Upper lobe of left lung (tissue), 6 donors: ENCODE data around the gene PAPOLG. TPM values are rescaled to one million over a fixed set of nuclear protein-coding genes. Genes with fewer than 3 reads are reported as not detected.

ENCODE experiments used
- ATAC-seq, 2 donors: fragments of 200-7000 bp; cut with Tn5 transposase; one replicate each; pipeline ENCODE4 v1.9.1; 2022; ENCODE audit warnings: mild to moderate bottlenecking in 2 of 2, moderate library complexity in 2 of 2; ENCODE audit not compliant: low FRiP score in 2 of 2
- DNase-seq, 2 donors: peaks; one replicate each; pipeline ENCODE4 v3.0.0-alpha.2; 2019 to 2020
- H3K27ac ChIP-seq, 4 donors: fragments of 200-600 bp; sonication (generic); one replicate each; pipeline ENCODE4 v1.5.1; 2016 to 2019
- H3K27me3 ChIP-seq, 4 donors: fragments of 200-600 bp; sonication (generic); one replicate each; pipeline ENCODE4 v1.5.1; 2017 to 2019
- H3K36me3 ChIP-seq, 4 donors: fragments of 200-600 bp; sonication (generic); one replicate each; pipeline ENCODE4 v1.5.1; 2016 to 2019
- H3K4me1 ChIP-seq, 4 donors: fragments of 200-600 bp; sonication (generic); one replicate each; pipeline ENCODE4 v1.5.1; 2018 to 2019
- H3K4me3 ChIP-seq, 4 donors: fragments of 200-600 bp; sonication (generic); one replicate each; pipeline ENCODE4 v1.5.1; 2017 to 2019; ENCODE audit warnings: mild to moderate bottlenecking in 2 of 4, moderate library complexity in 1 of 4
- H3K9me3 ChIP-seq, 4 donors: fragments of 200-600 bp; sonication (generic); one replicate each; pipeline ENCODE4 v1.5.1; 2018 to 2019
- CTCF ChIP-seq, 6 experiments: fragments of 450-650 bp in 4 of 6; fragments of 200-600 bp in 2 of 6; sonication (generic) in 2 of 6; IDR thresholded peaks; one replicate each; pipeline ENCODE4 v1.5.1; 2016 to 2019; ENCODE audit warnings: antibody characterized with exemption in 6 of 6
- EP300 ChIP-seq, 4 donors: sonication (generic); formaldehyde crosslinking; IDR thresholded peaks; one replicate each; pipeline ENCODE4 v1.5.1; 2017; ENCODE audit warnings: antibody characterized with exemption in 4 of 4, control low read depth in 2 of 4
- POLR2A ChIP-seq, 4 donors: fragments of 450-650 bp; IDR thresholded peaks; one replicate each; pipeline ENCODE4 v1.5.1; 2016 to 2017; ENCODE audit warnings: antibody characterized with exemption in 4 of 4, mild to moderate bottlenecking in 2 of 4
- POLR2AphosphoS5 ChIP-seq, 2 donors: sonication (generic); formaldehyde crosslinking; IDR thresholded peaks; one replicate each; pipeline ENCODE4 v1.5.1; 2017; ENCODE audit warnings: antibody characterized with exemption in 2 of 2
- WGBS, 2 donors: methylation state at CpG; one replicate each; pipeline ENCODE4 v1.1.5; 2017 to 2018; 5-methylcytosine and 5-hydroxymethylcytosine counted together
- total RNA-seq, 6 donors: library from RNA; depleted of rRNA in 4 of 6; stranded (reverse); fragments of >200 nt in 4 of 6; gene quantifications; one replicate each; pipeline versions ENCODE4 v1.1.0 to v1.2.1, GENCODE V29; 2016 to 2021
- donor health status: DM: no; HTN: no; CAD: no; lungs with moderate emphysema.
- donor health status: DM: no; HTN: yes; CAD: no; lungs with severe emphysema.

The PAPOLG gene
- total RNA-seq, 6 donors from 2014 or later = 9.6 to 23.0 (median 12.8) TPM

- Histone ChIP-seq H3K27me3 (no peaks in the 10 kb centered on the region), H3K4me3 (no peak overlapping the region), H3K27ac (peak overlapping the region; percentile 10 to 65 (median 46)), H3K9me3 (no peaks in the 10 kb centered on the region), H3K36me3 (peaks cover 9 to 71% (median 30%) of the 10 kb centered on the region in 4 donors), H3K4me1 (no peaks in the 10 kb centered on the region)
- no peak for TF ChIP-seq EP300 (IDR thresholded peaks at IDR 0.05)
- no peak for TF ChIP-seq CTCF (IDR thresholded peaks at IDR 0.05)
- no peak for TF ChIP-seq POLR2AphosphoS5 (IDR thresholded peaks at IDR 0.05)
- no peak for TF ChIP-seq POLR2A (IDR thresholded peaks at IDR 0.05)
- WGBS, 2 donors = 48% methylated on average over 6 of the region's 6 CpGs
- ATAC-seq (peak; percentile 55 to 86), DNase-seq (no peak)
These were observed 40.8 kb downstream of the PAPOLG start for GRCh38 chr2:60796573-60797509.

GRCh38 chr2:60804473-60804872, 48.4 kb downstream of the PAPOLG start:
- Histone ChIP-seq H3K9me3 (no peaks in the 10 kb centered on the region), H3K36me3 (peaks cover 0 to 18% (median 2%) of the 10 kb centered on the region in 4 donors), H3K4me1 (peaks cover 0 to 6% (median 2%) of the 10 kb centered on the region in 4 donors), H3K27me3 (no peaks in the 10 kb centered on the region), H3K4me3 (no peak overlapping the region), H3K27ac (no peak overlapping the region)
- WGBS, 2 donors = 96 to 100% methylated on average over 2 to 6 of the region's 18 CpGs
- peak in 1 of 2 donors; percentile 19 for ATAC-seq
- no peak for TF ChIP-seq EP300 (IDR thresholded peaks at IDR 0.05)
- TF ChIP-seq POLR2A (IDR thresholded peaks at IDR 0.05) = no peak
- no peak for TF ChIP-seq CTCF (IDR thresholded peaks at IDR 0.05)
- no peak for TF ChIP-seq POLR2AphosphoS5 (IDR thresholded peaks at IDR 0.05)
- peak in 1 of 2 donors; percentile 66 for DNase-seq

- DNase-seq = no peak
- H3K27me3 ChIP-seq = no peaks in the 10 kb centered on the region
- H3K27ac ChIP-seq = no peak overlapping the region
- 86 to 89% methylated on average over 7 of the region's 7 CpGs for WGBS, 2 donors
- TF ChIP-seq CTCF (IDR thresholded peaks at IDR 0.05) (no peak), EP300 (IDR thresholded peaks at IDR 0.05) (no peak), POLR2AphosphoS5 (IDR thresholded peaks at IDR 0.05) (no peak), POLR2A (IDR thresholded peaks at IDR 0.05) (no peak)
- peaks cover 0 to 9% (median 0%) of the 10 kb centered on the region in 4 donors for H3K36me3 ChIP-seq
- H3K9me3 ChIP-seq = no peaks in the 10 kb centered on the region
- no peak overlapping the region for H3K4me3 ChIP-seq
- peaks cover 0 to 6% (median 2%) of the 10 kb centered on the region in 4 donors for H3K4me1 ChIP-seq
- ATAC-seq = no peak
These were observed 50.5 kb downstream of the PAPOLG start for GRCh38 chr2:60806595-60806987.

GRCh38 chr2:60806988-60807681, 51.1 kb downstream of the PAPOLG start:
- WGBS, 2 donors = 46 to 51% methylated on average over 6 of the region's 6 CpGs
- DNase-seq (no peak), ATAC-seq (peak in 1 of 2 donors; percentile 38)
- Histone ChIP-seq H3K27ac (no peak overlapping the region), H3K4me1 (peaks cover 0 to 6% (median 2%) of the 10 kb centered on the region in 4 donors), H3K4me3 (no peak overlapping the region), H3K36me3 (peaks cover 0 to 7% (median 0%) of the 10 kb centered on the region in 4 donors), H3K27me3 (no peaks in the 10 kb centered on the region), H3K9me3 (no peaks in the 10 kb centered on the region)
- no peak for TF ChIP-seq CTCF (IDR thresholded peaks at IDR 0.05)
- no peak for TF ChIP-seq EP300 (IDR thresholded peaks at IDR 0.05)
- no peak for TF ChIP-seq POLR2AphosphoS5 (IDR thresholded peaks at IDR 0.05)
- TF ChIP-seq POLR2A (IDR thresholded peaks at IDR 0.05) = no peak
